GF-D8 (cell line): Measurements from ENCODE around the gene OTULIN.

ENCODE experiments used
- DNase-seq: peaks from one replicate; lab custom pipeline; 2025; lab: John Stamatoyannopoulos, UW

Gene OTULIN

DNA sequence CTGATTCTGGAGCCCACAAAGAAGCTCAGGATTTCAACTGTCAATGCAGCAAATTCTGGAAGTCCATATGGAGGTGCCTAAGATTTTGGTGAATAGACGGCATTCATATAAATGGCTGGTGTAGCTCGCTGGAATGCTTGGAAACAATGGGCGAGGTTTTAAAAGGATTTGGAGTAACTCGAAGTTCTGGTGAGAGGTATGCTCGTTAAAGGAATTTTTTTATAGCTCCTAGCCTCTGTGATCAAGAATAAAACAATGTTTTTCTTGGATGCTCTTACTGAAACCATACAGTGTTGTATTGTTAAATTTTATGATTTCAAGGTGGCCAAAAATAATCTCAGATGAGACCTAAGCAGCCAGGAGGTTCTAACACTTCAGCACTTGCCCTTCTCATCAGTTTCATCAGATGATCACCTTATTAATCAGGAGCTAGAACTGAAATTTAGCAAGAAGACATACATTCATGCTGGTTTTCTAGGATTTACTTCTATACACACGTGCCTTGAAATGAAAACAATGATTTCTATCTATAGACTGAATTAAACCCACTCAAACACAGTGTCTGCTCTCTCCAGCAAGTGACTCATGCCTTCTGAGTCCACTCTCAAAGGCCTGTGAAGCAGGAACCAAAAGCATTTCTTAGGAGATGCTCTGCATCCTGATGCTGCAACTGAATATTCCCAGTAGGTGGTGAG, 79.2 kb downstream of the OTULIN start:
- no peak for DNase-seq

DNA sequence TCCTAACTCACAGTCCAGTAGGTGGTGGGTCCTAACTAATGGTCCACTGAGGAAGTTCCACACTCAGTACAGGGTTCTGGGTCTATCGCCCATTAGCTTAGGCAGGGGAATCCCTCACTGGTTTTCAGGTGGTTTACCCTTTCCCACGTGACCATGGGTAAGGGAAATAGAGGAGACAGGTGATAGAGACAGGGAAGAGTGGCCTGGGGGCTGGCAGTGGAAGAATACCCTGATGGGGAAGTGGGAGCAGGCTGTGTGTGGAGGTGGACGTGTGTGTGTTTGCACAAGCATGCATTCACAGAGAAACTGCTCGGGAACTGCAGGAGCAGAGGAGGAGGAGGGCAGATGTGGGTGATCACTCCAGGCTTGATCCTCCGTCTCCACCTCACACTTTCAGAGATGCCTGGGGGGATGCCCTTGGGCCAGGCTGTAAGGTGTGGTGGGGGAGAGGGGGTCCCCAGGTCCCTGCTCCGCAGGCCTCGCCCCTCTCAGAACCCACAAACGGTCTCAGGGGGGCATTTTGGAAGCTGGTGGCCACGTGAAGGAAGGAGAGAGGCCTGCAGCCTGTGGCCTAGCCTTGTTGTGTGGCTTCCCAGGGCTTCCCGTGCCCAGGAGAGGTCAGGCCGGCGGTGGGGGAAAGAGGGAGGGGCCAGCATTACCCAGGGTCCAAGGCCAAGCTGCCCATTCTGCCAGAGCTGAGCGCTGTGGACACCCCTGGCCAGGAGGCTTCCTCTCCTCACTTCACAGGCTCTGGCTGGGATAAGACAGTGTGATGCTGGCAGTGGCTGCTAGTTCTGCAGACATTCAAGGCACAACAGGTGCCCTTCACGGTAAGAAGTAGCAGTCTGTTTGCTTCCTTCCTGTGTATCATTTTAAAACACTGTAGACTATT, 80.0 kb downstream of the OTULIN start:
- DNase-seq: no peak

DNA sequence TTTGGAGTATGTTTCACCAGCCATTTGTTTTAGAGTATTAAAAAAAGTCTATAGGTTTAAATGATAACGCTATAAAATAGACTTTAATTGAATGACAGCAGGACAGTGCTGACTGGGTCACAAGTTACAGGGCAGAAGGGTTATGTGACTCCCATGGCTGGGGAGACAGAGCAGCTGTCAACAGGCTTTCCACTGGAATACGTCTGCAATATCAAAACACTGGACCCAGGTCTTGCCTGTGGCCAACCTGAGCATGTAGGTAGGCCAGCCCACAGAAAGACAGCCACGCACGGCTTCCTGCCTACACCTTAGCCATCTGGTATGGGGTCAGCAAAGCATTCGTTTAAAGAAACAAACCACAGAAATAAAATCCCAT, 80.7 kb downstream of the OTULIN start:
- DNase-seq: no peak

DNA sequence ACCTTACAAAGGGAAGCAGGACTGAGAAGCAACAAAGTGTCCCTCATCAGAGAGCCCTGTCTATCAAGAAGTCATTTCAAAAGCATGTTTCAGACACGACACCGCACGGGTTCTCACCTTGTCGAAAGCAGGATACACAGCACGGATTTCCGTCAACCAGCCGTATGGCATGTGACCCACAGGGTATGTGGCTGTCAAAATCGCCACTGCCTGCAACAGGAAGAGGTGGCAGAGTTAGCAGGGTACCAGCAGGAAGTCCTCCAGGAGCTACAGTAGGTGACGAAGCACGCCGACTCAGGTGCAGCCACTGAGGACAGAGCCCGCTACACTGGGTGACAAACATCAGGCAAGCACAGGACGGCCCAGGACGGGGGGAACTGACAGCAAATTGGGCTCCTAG, 81.2 kb downstream of the OTULIN start:
- DNase-seq: no peak

DNA sequence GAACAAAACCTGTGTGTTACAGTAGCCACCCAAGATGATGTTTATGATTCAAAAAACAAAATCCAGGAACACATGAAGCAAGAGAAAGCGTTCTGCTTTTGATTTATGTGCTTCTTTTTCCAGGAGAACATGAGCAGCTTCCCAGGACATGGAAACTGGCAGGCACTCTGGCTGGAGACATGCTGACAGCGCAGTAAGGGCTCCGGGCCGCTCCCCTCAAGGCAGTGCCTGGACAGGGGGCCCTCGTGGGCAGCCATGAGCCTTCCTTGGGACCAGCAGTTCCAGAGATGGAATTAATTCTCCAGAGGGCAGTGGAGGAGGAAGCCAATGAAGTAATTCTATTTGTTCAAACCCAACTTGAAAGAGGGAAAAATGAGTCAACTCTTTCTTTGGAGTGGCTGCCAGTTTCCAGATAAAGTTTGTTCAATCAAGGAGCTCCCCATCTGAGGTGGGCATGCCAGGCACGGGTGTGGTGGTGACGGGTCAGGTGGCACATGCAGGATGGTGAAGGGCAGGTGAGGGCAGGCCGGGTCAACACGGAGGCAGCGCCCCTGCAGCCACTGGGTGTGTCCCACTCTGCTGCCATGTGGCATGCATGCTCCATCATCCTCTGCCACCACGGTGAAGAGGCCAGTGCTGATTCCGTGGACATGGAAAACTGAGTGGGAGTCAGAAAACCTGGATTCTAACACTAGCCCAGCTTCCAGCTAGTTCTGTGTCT, 83.8 kb downstream of the OTULIN start:
- DNase-seq: no peak
